Activated naive CD4-positive, alpha-beta T cell treated with anti-CD3 and anti-CD28 coated beads, Interleukin-2, amount 10 ng/mL, durations not matched to agents 7 days and 5 days (primary cell): ENCODE measurements around the gene SMIM30.

Experiments
- CTCF ChIA-PET: fragments of 350-600 bp; sonication (Branson Sonifier 250); formaldehyde crosslinking; loops from one replicate; lab custom pipeline; 2021; ENCODE audit warnings: antibody characterized with exemption; lab: Charles Lee
- DNase-seq: peaks from one replicate; pipeline ENCODE4 v3.0.0-alpha.2; 2020
- H3K27ac Mint-ChIP-seq: one replicate; pipeline ENCODE4 v1.8.0; 2021; ENCODE audit warnings: mild to moderate bottlenecking, moderate library complexity, mixed read lengths
- H3K27me3 Mint-ChIP-seq: one replicate; pipeline ENCODE4 v1.8.0; 2021; ENCODE audit warnings: mild to moderate bottlenecking, mixed read lengths
- H3K36me3 Mint-ChIP-seq: one replicate; pipeline ENCODE4 v1.8.0; 2021; ENCODE audit warnings: mixed read lengths
- H3K4me1 Mint-ChIP-seq: one replicate; pipeline ENCODE4 v1.8.0; 2021; ENCODE audit warnings: mixed read lengths
- H3K4me3 Mint-ChIP-seq: one replicate; pipeline ENCODE4 v1.8.0; 2021; ENCODE audit warnings: mild to moderate bottlenecking, moderate library complexity, mixed read lengths
- H3K9me3 Mint-ChIP-seq: one replicate; pipeline ENCODE4 v1.8.0; 2021; ENCODE audit warnings: mixed read lengths

The SMIM30 gene

GRCh38 chr7:113086431-113086888, 31.9 kb downstream of the SMIM30 start, which contains the start of gene GPR85:
Gene GPR85, minus strand, starts transcription at chr7:113086827. Its CDS starts 2,106 bp downstream, at chr7:113084721.
- peaks cover 17% of the 10 kb centered on the region for H3K4me1 Mint-ChIP-seq
- CTCF ChIA-PET, result interaction anchor here (1.1 kb wide), 1 partner anchor 11 kb away, joined by 3 read pairs; no protein-coding TSS in a partner anchor
- peaks cover 43% of the 10 kb centered on the region for H3K27me3 Mint-ChIP-seq
- H3K27ac Mint-ChIP-seq, result no peak within 1 kb of the TSS
- H3K36me3 Mint-ChIP-seq, result no peaks in the 10 kb centered on the region
- peak; percentile 41 for DNase-seq
- H3K9me3 Mint-ChIP-seq, result no peaks in the 10 kb centered on the region
- H3K4me3 Mint-ChIP-seq, result no peak within 1 kb of the TSS

- peaks cover 43% of the 10 kb centered on the region for H3K27me3 Mint-ChIP-seq
- H3K9me3 Mint-ChIP-seq, result no peaks in the 10 kb centered on the region
- no peak overlapping the region for H3K27ac Mint-ChIP-seq
- peaks cover 17% of the 10 kb centered on the region for H3K4me1 Mint-ChIP-seq
- no peaks in the 10 kb centered on the region for H3K36me3 Mint-ChIP-seq
- no peak overlapping the region for H3K4me3 Mint-ChIP-seq
- no peak for DNase-seq
- CTCF ChIA-PET, result interaction anchor here (1.1 kb wide), 1 partner anchor 11 kb away, joined by 3 read pairs; no protein-coding TSS in a partner anchor
These were observed 32.5 kb downstream of the SMIM30 start for GRCh38 chr7:113085781-113086390.

GRCh38 chr7:113084496-113085172, 33.7 kb downstream of the SMIM30 start:
- H3K36me3 Mint-ChIP-seq, result no peaks in the 10 kb centered on the region
- H3K4me3 Mint-ChIP-seq, result no peak overlapping the region
- H3K27me3 Mint-ChIP-seq, result peaks cover 43% of the 10 kb centered on the region
- H3K4me1 Mint-ChIP-seq, result peaks cover 17% of the 10 kb centered on the region
- H3K27ac Mint-ChIP-seq, result no peak overlapping the region
- no peak for DNase-seq
- no peaks in the 10 kb centered on the region for H3K9me3 Mint-ChIP-seq
- CTCF ChIA-PET, result interaction anchor here (0.7 kb wide), 1 partner anchor 203 kb away, joined by 3 read pairs; no protein-coding TSS in a partner anchor

- Mint-ChIP-seq H3K9me3 (no peaks in the 10 kb centered on the region), H3K4me3 (no peak overlapping the region), H3K27me3 (peaks cover 43% of the 10 kb centered on the region), H3K36me3 (no peaks in the 10 kb centered on the region), H3K27ac (no peak overlapping the region), H3K4me1 (peaks cover 17% of the 10 kb centered on the region)
- CTCF ChIA-PET, result no interaction called here
- DNase-seq, result no peak
These were observed 34.4 kb downstream of the SMIM30 start for GRCh38 chr7:113083816-113084495.

GRCh38 chr7:113083132-113083815, 35.1 kb downstream of the SMIM30 start:
- no peak overlapping the region for H3K27ac Mint-ChIP-seq
- DNase-seq, result no peak
- no peaks in the 10 kb centered on the region for H3K9me3 Mint-ChIP-seq
- no peaks in the 10 kb centered on the region for H3K36me3 Mint-ChIP-seq
- H3K4me3 Mint-ChIP-seq, result no peak overlapping the region
- peaks cover 39% of the 10 kb centered on the region for H3K27me3 Mint-ChIP-seq
- CTCF ChIA-PET, result no interaction called here
- H3K4me1 Mint-ChIP-seq, result peaks cover 17% of the 10 kb centered on the region

- Mint-ChIP-seq H3K4me1 (no peaks in the 10 kb centered on the region), H3K27ac (no peak overlapping the region), H3K4me3 (no peak overlapping the region), H3K36me3 (no peaks in the 10 kb centered on the region), H3K27me3 (no peaks in the 10 kb centered on the region), H3K9me3 (no peaks in the 10 kb centered on the region)
- DNase-seq, result no peak
- CTCF ChIA-PET, result no interaction called here
These were observed 40.0 kb downstream of the SMIM30 start for GRCh38 chr7:113078331-113078730.

GRCh38 chr7:113076703-113077102, 41.7 kb downstream of the SMIM30 start:
- Mint-ChIP-seq H3K36me3 (no peaks in the 10 kb centered on the region), H3K27me3 (no peaks in the 10 kb centered on the region), H3K9me3 (no peaks in the 10 kb centered on the region), H3K27ac (no peak overlapping the region), H3K4me3 (no peak overlapping the region), H3K4me1 (no peaks in the 10 kb centered on the region)
- CTCF ChIA-PET, result no interaction called here
- no peak for DNase-seq

- Mint-ChIP-seq H3K9me3 (no peaks in the 10 kb centered on the region), H3K27me3 (no peaks in the 10 kb centered on the region), H3K4me3 (no peak overlapping the region), H3K36me3 (no peaks in the 10 kb centered on the region), H3K4me1 (no peaks in the 10 kb centered on the region), H3K27ac (no peak overlapping the region)
- DNase-seq, result no peak
- CTCF ChIA-PET, result no interaction called here
These were observed 46.9 kb downstream of the SMIM30 start for GRCh38 chr7:113071465-113071864.
